BLaER1 (cell line): ENCODE measurements around the gene FLII.
A peak's percentile ranks its signal among the peaks of the same experiment; 100 is the strongest.
"Not testable (repeated sequence)": the region's sequence is repeated elsewhere in the genome, so short reads cannot be mapped to it uniquely, and the experiment has no call there.

Experiments used
- H3K27ac ChIP-seq: shearing (Covaris generic); formaldehyde crosslinking; 2 replicates; pipeline ENCODE4 v1.8.1; 2022
- H3K27me3 ChIP-seq: shearing (Covaris generic); formaldehyde crosslinking; 2 replicates; pipeline ENCODE4 v1.8.1; 2022
- H3K36me3 ChIP-seq: shearing (Covaris generic); formaldehyde crosslinking; 2 replicates; pipeline ENCODE4 v1.8.1; 2022
- H3K4me1 ChIP-seq: shearing (Covaris generic); formaldehyde crosslinking; 2 replicates; pipeline ENCODE4 v1.8.1; 2022
- H3K4me2 ChIP-seq: shearing (Covaris generic); formaldehyde crosslinking; 2 replicates; pipeline ENCODE4 v1.8.1; 2022
- H3K4me3 ChIP-seq: shearing (Covaris generic); formaldehyde crosslinking; 2 replicates; pipeline ENCODE4 v1.8.1; 2022
- H3K9ac ChIP-seq: shearing (Covaris generic); formaldehyde crosslinking; 2 replicates; pipeline ENCODE4 v1.8.1; 2022
- H3K9me3 ChIP-seq: shearing (Covaris generic); formaldehyde crosslinking; 2 replicates; pipeline ENCODE4 v1.8.1; 2022
- H4K20me1 ChIP-seq: shearing (Covaris generic); formaldehyde crosslinking; 2 replicates; pipeline ENCODE4 v1.8.1; 2022
- Cebpa-rat ChIP-seq: shearing (Covaris generic); IDR thresholded peaks from 2 replicates; pipeline ENCODE4 v1.8.1; 2022

Gene FLII

GRCh38 chr17:18225121-18225641, 33.4 kb downstream of the FLII start, which contains the start of gene LLGL1:
LLGL1 (plus strand) TSS chr17:18225635; CDS start chr17:18225683, 48 bp downstream.
- Histone ChIP-seq H3K4me3 (peak within 1 kb of the TSS; percentile 84), H3K9me3 (no peaks in the 10 kb centered on the region), H3K4me1 (peaks cover 48% of the 10 kb centered on the region), H3K27me3 (no peaks in the 10 kb centered on the region), H3K4me2 (peak within 1 kb of the TSS; percentile 97), H3K9ac (peak within 1 kb of the TSS; percentile 89), H4K20me1 (peaks cover 43% of the 10 kb centered on the region), H3K36me3 (no peaks in the 10 kb centered on the region), H3K27ac (peak within 1 kb of the TSS; percentile 79)
- TF ChIP-seq Cebpa-rat = no peak

GRCh38 chr17:18224387-18225120, 34.0 kb downstream of the FLII start:
- H4K20me1 ChIP-seq = peaks cover 37% of the 10 kb centered on the region
- peaks cover 48% of the 10 kb centered on the region for H3K4me1 ChIP-seq
- H3K4me3 ChIP-seq = peak overlapping the region; percentile 84
- no peaks in the 10 kb centered on the region for H3K27me3 ChIP-seq
- no peaks in the 10 kb centered on the region for H3K36me3 ChIP-seq
- peak overlapping the region; percentile 68 for H3K27ac ChIP-seq
- H3K9me3 ChIP-seq = no peaks in the 10 kb centered on the region
- peak overlapping the region; percentile 92 for H3K4me2 ChIP-seq
- peak overlapping the region; percentile 69; the same call in 1 of the 2 replicates for H3K9ac ChIP-seq
- TF ChIP-seq Cebpa-rat = no peak

GRCh38 chr17:18224053-18224386, 34.5 kb downstream of the FLII start:
- H3K4me3 ChIP-seq = no peak overlapping the region
- H4K20me1 ChIP-seq = peaks cover 32% of the 10 kb centered on the region
- H3K9me3 ChIP-seq = no peaks in the 10 kb centered on the region
- no peak overlapping the region for H3K4me2 ChIP-seq
- TF ChIP-seq Cebpa-rat = no peak
- no peak overlapping the region for H3K9ac ChIP-seq
- H3K4me1 ChIP-seq = peaks cover 48% of the 10 kb centered on the region
- H3K36me3 ChIP-seq = no peaks in the 10 kb centered on the region
- no peak overlapping the region for H3K27ac ChIP-seq
- H3K27me3 ChIP-seq = no peaks in the 10 kb centered on the region

- Histone ChIP-seq H3K4me1 (peaks cover 16% of the 10 kb centered on the region), H3K27ac (no peak overlapping the region), H4K20me1 (no peaks in the 10 kb centered on the region), H3K9me3 (no peaks in the 10 kb centered on the region), H3K36me3 (no peaks in the 10 kb centered on the region), H3K27me3 (no peaks in the 10 kb centered on the region), H3K4me3 (no peak overlapping the region), H3K9ac (no peak overlapping the region), H3K4me2 (no peak overlapping the region)
- no peak for TF ChIP-seq Cebpa-rat
Measured at GRCh38 chr17:18218756-18219415, 39.7 kb downstream of the FLII start.

- Histone ChIP-seq H3K27ac (peak overlapping the region; percentile 23; the same call in 1 of the 2 replicates), H3K4me2 (no peak overlapping the region)
- TF ChIP-seq Cebpa-rat = no peak
Measured at GRCh38 chr17:18217412-18218015, 41.0 kb downstream of the FLII start.

GRCh38 chr17:18216906-18217305, 41.6 kb downstream of the FLII start:
- peaks cover 16% of the 10 kb centered on the region for H3K4me1 ChIP-seq
- H3K4me3 ChIP-seq, H3K9ac ChIP-seq, H4K20me1 ChIP-seq, H3K27ac ChIP-seq, H3K9me3 ChIP-seq, H3K4me2 ChIP-seq, H3K27me3 ChIP-seq, H3K36me3 ChIP-seq: not testable (repeated sequence)

More at GRCh38 chr17:18217412-18218015, 41.0 kb downstream of the FLII start:
- H3K4me3 ChIP-seq = no peak overlapping the region
- no peak overlapping the region for H3K9ac ChIP-seq
- H3K27me3 ChIP-seq = no peaks in the 10 kb centered on the region
- H3K4me1 ChIP-seq = peaks cover 16% of the 10 kb centered on the region
- H3K9me3 ChIP-seq = no peaks in the 10 kb centered on the region
- no peaks in the 10 kb centered on the region for H4K20me1 ChIP-seq
- H3K36me3 ChIP-seq = 0 out of 2 replicates have a peak, but pooled peaks cover 2% of the 10 kb centered on the region

GRCh38 chr17:18213666-18214270, 44.8 kb downstream of the FLII start:
- H3K4me1 ChIP-seq = no peaks in the 10 kb centered on the region
- TF ChIP-seq Cebpa-rat = no peak
- no peaks in the 10 kb centered on the region for H3K27me3 ChIP-seq
- H3K4me2 ChIP-seq = no peak overlapping the region
- H3K4me3 ChIP-seq = no peak overlapping the region
- H3K9me3 ChIP-seq = no peaks in the 10 kb centered on the region
- H4K20me1 ChIP-seq = peaks cover 24% of the 10 kb centered on the region
- H3K36me3 ChIP-seq = peaks cover 37% of the 10 kb centered on the region
- H3K9ac ChIP-seq = no peak overlapping the region
- H3K27ac ChIP-seq = no peak overlapping the region

- peaks cover 93% of the 10 kb centered on the region for H3K36me3 ChIP-seq
- H3K4me2 ChIP-seq = no peak overlapping the region
- no peak for TF ChIP-seq Cebpa-rat
Measured at GRCh38 chr17:18208092-18208491, 50.4 kb downstream of the FLII start.

GRCh38 chr17:18206962-18207361, 51.6 kb downstream of the FLII start:
- Histone ChIP-seq H3K9me3 (no peaks in the 10 kb centered on the region), H4K20me1 (peaks cover 92% of the 10 kb centered on the region)

More at GRCh38 chr17:18208092-18208491, 50.4 kb downstream of the FLII start:
- Histone ChIP-seq H3K4me1 (no peaks in the 10 kb centered on the region), H3K4me3 (no peak overlapping the region), H3K9me3 (no peaks in the 10 kb centered on the region), H3K27me3 (no peaks in the 10 kb centered on the region), H3K9ac (no peak overlapping the region), H4K20me1 (peaks cover 81% of the 10 kb centered on the region), H3K27ac (no peak overlapping the region)

More at GRCh38 chr17:18206962-18207361, 51.6 kb downstream of the FLII start:
- Histone ChIP-seq H3K27ac (no peak overlapping the region), H3K4me1 (no peaks in the 10 kb centered on the region), H3K4me2 (no peak overlapping the region), H3K4me3 (no peak overlapping the region), H3K9ac (no peak overlapping the region), H3K36me3 (peaks cover 99% of the 10 kb centered on the region), H3K27me3 (no peaks in the 10 kb centered on the region)
- TF ChIP-seq Cebpa-rat = no peak
